ENCODE measurements around the gene SASS6.

The SASS6 gene

DNA sequence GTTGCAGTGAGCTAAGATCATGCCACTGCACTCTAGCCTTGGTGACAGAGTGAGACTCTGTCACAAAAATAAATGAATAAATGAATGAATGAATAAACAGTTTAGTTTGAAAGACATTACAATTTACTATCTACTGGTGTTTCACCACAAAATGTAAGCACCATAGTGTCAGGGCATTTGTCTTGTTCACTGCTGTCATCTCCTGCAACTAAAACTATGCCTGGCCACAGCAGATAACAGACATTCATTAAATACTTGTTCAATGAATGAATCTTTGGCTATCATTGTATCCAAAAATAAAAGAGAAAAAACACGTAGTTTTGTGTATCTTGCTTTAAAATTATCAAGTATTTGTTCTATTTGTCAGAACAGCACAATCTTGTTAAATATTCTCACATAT, 32.5 kb downstream of the SASS6 start:
- H3K79me2 ChIP-seq (ENCODE audit: insufficient read depth, low read length): no peaks in the 10 kb centered on the region
- H3K9ac ChIP-seq (ENCODE audit: low read depth, low read length, poor library complexity, severe bottlenecking): no peak overlapping the region
- TF ChIP-seq, protein P1, sequence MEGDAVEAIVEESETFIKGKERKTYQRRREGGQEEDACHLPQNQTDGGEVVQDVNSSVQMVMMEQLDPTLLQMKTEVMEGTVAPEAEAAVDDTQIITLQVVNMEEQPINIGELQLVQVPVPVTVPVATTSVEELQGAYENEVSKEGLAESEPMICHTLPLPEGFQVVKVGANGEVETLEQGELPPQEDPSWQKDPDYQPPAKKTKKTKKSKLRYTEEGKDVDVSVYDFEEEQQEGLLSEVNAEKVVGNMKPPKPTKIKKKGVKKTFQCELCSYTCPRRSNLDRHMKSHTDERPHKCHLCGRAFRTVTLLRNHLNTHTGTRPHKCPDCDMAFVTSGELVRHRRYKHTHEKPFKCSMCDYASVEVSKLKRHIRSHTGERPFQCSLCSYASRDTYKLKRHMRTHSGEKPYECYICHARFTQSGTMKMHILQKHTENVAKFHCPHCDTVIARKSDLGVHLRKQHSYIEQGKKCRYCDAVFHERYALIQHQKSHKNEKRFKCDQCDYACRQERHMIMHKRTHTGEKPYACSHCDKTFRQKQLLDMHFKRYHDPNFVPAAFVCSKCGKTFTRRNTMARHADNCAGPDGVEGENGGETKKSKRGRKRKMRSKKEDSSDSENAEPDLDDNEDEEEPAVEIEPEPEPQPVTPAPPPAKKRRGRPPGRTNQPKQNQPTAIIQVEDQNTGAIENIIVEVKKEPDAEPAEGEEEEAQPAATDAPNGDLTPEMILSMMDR (conservative IDR thresholded peaks at IDR 0.05; ENCODE audit: low read length): no peak
- TF ChIP-seq EZH2phosphoT487 (IDR thresholded peaks at IDR 0.05; ENCODE audit: borderline replicate concordance): no peak
- H3K36me3 ChIP-seq (ENCODE audit: insufficient read depth, low read length): peaks cover 91% of the 10 kb centered on the region
- no peaks in the 10 kb centered on the region for H3K9me3 ChIP-seq (ENCODE audit: insufficient read depth, low read depth, low read length)
- no peak overlapping the region for H3K4me2 ChIP-seq (ENCODE audit: low read depth, low read length, poor library complexity, severe bottlenecking)
- no peaks in the 10 kb centered on the region for H3K4me1 ChIP-seq (ENCODE audit: insufficient read depth, low read length, poor library complexity, severe bottlenecking)
- no peak overlapping the region for H2AFZ ChIP-seq (ENCODE audit: low read length)
- H3K27me3 ChIP-seq (ENCODE audit: insufficient read depth, low read length, poor library complexity, severe bottlenecking): no peaks in the 10 kb centered on the region
- no peaks in the 10 kb centered on the region for H3F3A ChIP-seq (ENCODE audit: low read depth)
- H3K4me3 ChIP-seq (ENCODE audit: low read length, poor library complexity, severe bottlenecking): no peak overlapping the region
- H4K20me1 ChIP-seq (ENCODE audit: insufficient read depth, low read length, poor library complexity, severe bottlenecking): no peaks in the 10 kb centered on the region
- H3K9me2 ChIP-seq (replicated peaks; ENCODE audit: low read depth, low read length): no peaks in the 10 kb centered on the region

DNA sequence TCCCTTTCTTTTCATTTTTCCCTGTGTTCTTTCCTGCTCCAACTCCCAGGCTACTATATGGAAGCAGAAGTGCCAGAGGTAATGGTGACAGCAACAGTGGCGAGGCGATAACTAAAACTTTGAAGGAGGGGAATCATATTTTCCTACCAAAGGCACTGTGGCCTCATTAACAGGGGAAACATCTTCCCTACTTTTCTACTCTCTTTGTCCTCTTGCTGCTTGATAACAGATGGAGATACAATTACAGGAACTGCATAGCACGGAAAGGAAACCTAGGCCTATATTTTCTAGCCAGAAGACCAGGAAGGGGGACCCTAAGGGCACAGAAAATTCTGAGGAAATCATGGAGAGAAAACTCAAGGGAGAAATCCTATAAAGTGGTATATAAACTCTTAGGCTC, 42.3 kb downstream of the SASS6 start:
- H3K36me3 ChIP-seq (ENCODE audit: insufficient read depth, low read length): peaks cover 50% of the 10 kb centered on the region; the same call in 1 of the 2 replicates
- TF ChIP-seq, protein P1 (conservative IDR thresholded peaks at IDR 0.05; ENCODE audit: low read length): no peak
- no peak for TF ChIP-seq EZH2phosphoT487 (IDR thresholded peaks at IDR 0.05; ENCODE audit: borderline replicate concordance)
- no peak overlapping the region for H3K9ac ChIP-seq (ENCODE audit: low read depth, low read length, poor library complexity, severe bottlenecking)
- H4K20me1 ChIP-seq (ENCODE audit: insufficient read depth, low read length, poor library complexity, severe bottlenecking): no peaks in the 10 kb centered on the region
- no peaks in the 10 kb centered on the region for H3F3A ChIP-seq (ENCODE audit: low read depth)
- no peaks in the 10 kb centered on the region for H3K4me1 ChIP-seq (ENCODE audit: insufficient read depth, low read length, poor library complexity, severe bottlenecking)
- no peak overlapping the region for H3K4me3 ChIP-seq (ENCODE audit: low read length, poor library complexity, severe bottlenecking)
- H3K4me2 ChIP-seq (ENCODE audit: low read depth, low read length, poor library complexity, severe bottlenecking): no peak overlapping the region
- no peaks in the 10 kb centered on the region for H3K79me2 ChIP-seq (ENCODE audit: insufficient read depth, low read length)
- no peak overlapping the region for H2AFZ ChIP-seq (ENCODE audit: low read length)
- H3K9me3 ChIP-seq (ENCODE audit: insufficient read depth, low read depth, low read length): no peaks in the 10 kb centered on the region
- no peaks in the 10 kb centered on the region for H3K9me2 ChIP-seq (replicated peaks; ENCODE audit: low read depth, low read length)
- no peaks in the 10 kb centered on the region for H3K27me3 ChIP-seq (ENCODE audit: insufficient read depth, low read length, poor library complexity, severe bottlenecking)

DNA sequence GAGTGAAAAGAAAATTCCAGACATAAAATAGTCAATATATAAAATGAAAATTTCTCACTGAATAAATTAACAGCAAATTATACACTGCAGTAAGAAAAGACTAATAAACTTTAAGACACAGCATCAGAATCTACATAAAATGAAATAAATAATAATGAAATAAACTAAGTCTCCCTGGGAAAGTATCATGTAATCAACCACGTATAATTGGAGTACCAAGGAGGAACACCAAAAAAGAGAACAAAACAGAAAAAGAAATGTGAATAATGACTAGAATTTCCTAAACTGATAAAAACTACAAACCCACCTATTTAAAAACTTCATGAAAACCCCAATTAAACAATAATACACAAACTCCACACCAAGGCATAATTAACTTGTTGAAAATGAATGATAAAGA, 43.6 kb downstream of the SASS6 start:
- H3K4me2 ChIP-seq (ENCODE audit: low read depth, low read length, poor library complexity, severe bottlenecking): no peak overlapping the region
- H3K9ac ChIP-seq (ENCODE audit: low read depth, low read length, poor library complexity, severe bottlenecking): no peak overlapping the region
- H3K36me3 ChIP-seq (ENCODE audit: insufficient read depth, low read length): peaks cover 54% of the 10 kb centered on the region
- no peaks in the 10 kb centered on the region for H3F3A ChIP-seq (ENCODE audit: low read depth)
- no peak overlapping the region for H3K4me3 ChIP-seq (ENCODE audit: low read length, poor library complexity, severe bottlenecking)
- no peaks in the 10 kb centered on the region for H3K4me1 ChIP-seq (ENCODE audit: insufficient read depth, low read length, poor library complexity, severe bottlenecking)
- no peak overlapping the region for H2AFZ ChIP-seq (ENCODE audit: low read length)
- no peaks in the 10 kb centered on the region for H3K9me3 ChIP-seq (ENCODE audit: insufficient read depth, low read depth, low read length)
- no peaks in the 10 kb centered on the region for H3K9me2 ChIP-seq (replicated peaks; ENCODE audit: low read depth, low read length)
- H3K79me2 ChIP-seq (ENCODE audit: insufficient read depth, low read length): no peaks in the 10 kb centered on the region
- TF ChIP-seq, protein P1 (conservative IDR thresholded peaks at IDR 0.05; ENCODE audit: low read length): no peak
- TF ChIP-seq EZH2phosphoT487 (IDR thresholded peaks at IDR 0.05; ENCODE audit: borderline replicate concordance): no peak
- H3K27me3 ChIP-seq (ENCODE audit: insufficient read depth, low read length, poor library complexity, severe bottlenecking): no peaks in the 10 kb centered on the region
- no peaks in the 10 kb centered on the region for H4K20me1 ChIP-seq (ENCODE audit: insufficient read depth, low read length, poor library complexity, severe bottlenecking)
